ENCODE measurements around the gene IL1R2. TPM values are rescaled to one million over a fixed set of nuclear protein-coding genes. Genes with fewer than 3 reads are reported as not detected.

The IL1R2 gene
- total RNA-seq, 3 donors from 2014 or later = 17.9 to 40.3 (median 39.8) TPM

GRCh38 chr2:101969723-101970122 lies 22.0 kb upstream of the IL1R2 start:
- no peaks in the 10 kb centered on the region for H3K36me3 ChIP-seq (ENCODE audit: low read depth)
- TF ChIP-seq CTCF (IDR thresholded peaks at IDR 0.05) = no peak
- no peaks in the 10 kb centered on the region for H3K9me3 ChIP-seq
- DNase-seq = no peak
- no peak for ATAC-seq
- H3K4me3 ChIP-seq = no peak overlapping the region
- intact Hi-C loops (cut with DNase I, micrococcal nuclease) = loop anchor here in 1 of 2 donors (10.0 kb wide), 1 partner anchor 85 kb away; no protein-coding TSS in a partner anchor
- no peaks in the 10 kb centered on the region for H3K4me1 ChIP-seq (ENCODE audit: low read depth)

- H3K4me3 ChIP-seq = no peak overlapping the region
- H3K9me3 ChIP-seq = no peaks in the 10 kb centered on the region
- no peak for TF ChIP-seq CTCF (IDR thresholded peaks at IDR 0.05)
- ATAC-seq (no peak), DNase-seq (no peak)
- no peaks in the 10 kb centered on the region for H3K4me1 ChIP-seq (ENCODE audit: low read depth)
- intact Hi-C loops (cut with DNase I, micrococcal nuclease) = no loop called here
- H3K36me3 ChIP-seq (ENCODE audit: low read depth) = no peaks in the 10 kb centered on the region
These were observed 20.9 kb upstream of the IL1R2 start for GRCh38 chr2:101970901-101971300.

- intact Hi-C loops (cut with DNase I, micrococcal nuclease) = no loop called here
- Histone ChIP-seq H3K9me3 (no peaks in the 10 kb centered on the region), H3K36me3 (ENCODE audit: low read depth) (no peaks in the 10 kb centered on the region), H3K4me1 (ENCODE audit: low read depth) (no peaks in the 10 kb centered on the region), H3K4me3 (no peak overlapping the region)
- no peak for DNase-seq
- ATAC-seq = no peak
- no peak for TF ChIP-seq CTCF (IDR thresholded peaks at IDR 0.05)
These were observed 19.9 kb upstream of the IL1R2 start for GRCh38 chr2:101971836-101972235.

GRCh38 chr2:101972621-101973434 lies 18.9 kb upstream of the IL1R2 start:
- no peaks in the 10 kb centered on the region for H3K36me3 ChIP-seq (ENCODE audit: low read depth)
- intact Hi-C loops (cut with DNase I, micrococcal nuclease) = no loop called here
- H3K9me3 ChIP-seq = no peaks in the 10 kb centered on the region
- ATAC-seq (peak; percentile 25), DNase-seq (no peak)
- no peak overlapping the region for H3K4me3 ChIP-seq
- TF ChIP-seq CTCF (IDR thresholded peaks at IDR 0.05) = no peak
- H3K4me1 ChIP-seq (ENCODE audit: low read depth) = no peaks in the 10 kb centered on the region

GRCh38 chr2:101974663-101975062 lies 17.1 kb upstream of the IL1R2 start:
- Histone ChIP-seq H3K4me3 (no peak overlapping the region), H3K4me1 (ENCODE audit: low read depth) (no peaks in the 10 kb centered on the region), H3K36me3 (ENCODE audit: low read depth) (no peaks in the 10 kb centered on the region), H3K9me3 (no peaks in the 10 kb centered on the region)
- ATAC-seq = no peak
- no peak for DNase-seq
- intact Hi-C loops (cut with DNase I, micrococcal nuclease) = no loop called here
- no peak for TF ChIP-seq CTCF (IDR thresholded peaks at IDR 0.05)

Data from mucosa of descending colon (tissue), 3 donors.